GOT3 (cell line): ENCODE data around the gene TFDP1.

ENCODE experiments used
- DNase-seq: peaks from one replicate; lab custom pipeline; 2025; ENCODE audit warnings: mixed read lengths; lab: John Stamatoyannopoulos, UW

Gene TFDP1

DNA sequence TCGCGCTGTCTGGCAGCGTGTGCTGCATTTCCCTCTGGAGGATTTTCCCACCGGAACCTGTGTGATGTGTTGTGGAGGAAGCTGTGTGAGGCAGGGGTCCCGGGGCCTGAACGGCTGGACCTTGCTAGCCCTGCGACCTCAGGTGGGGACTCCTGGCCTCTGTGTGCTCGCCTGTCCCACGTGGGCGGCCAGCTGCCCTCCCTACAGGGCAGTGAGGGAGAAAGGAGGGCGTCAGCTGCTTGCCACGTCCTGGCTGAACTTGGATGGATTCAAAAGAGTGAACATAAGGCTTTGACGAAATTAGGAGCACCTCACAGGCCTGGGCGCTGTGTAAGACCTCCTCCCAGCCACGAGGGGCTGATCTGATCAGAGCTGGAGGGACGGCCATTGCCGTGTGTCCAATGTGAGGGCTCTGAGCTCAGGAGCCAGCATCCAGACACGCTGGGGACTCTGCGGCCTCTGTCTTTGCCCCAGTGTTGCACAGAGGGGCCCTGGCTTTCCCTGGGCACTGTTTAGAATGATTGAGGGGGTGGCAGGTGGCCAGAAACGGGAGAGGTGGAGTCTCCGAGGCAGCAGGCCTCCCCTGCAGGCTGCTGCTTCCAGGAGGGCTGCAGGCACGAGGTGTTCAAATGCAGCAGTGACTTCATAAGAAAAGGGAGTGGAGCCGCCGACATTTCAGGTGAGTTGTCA is 13.0 kb downstream of the TFDP1 start:
- DNase-seq, result no peak

- DNase-seq, result no peak
Measured at GRCh38 chr13:113598081-113598410, 13.5 kb downstream of the TFDP1 start.

GRCh38 chr13:113598481-113598880 is 13.9 kb downstream of the TFDP1 start:
- DNase-seq, result no peak

- no peak for DNase-seq
Measured at GRCh38 chr13:113599391-113599790, 14.8 kb downstream of the TFDP1 start.

DNA sequence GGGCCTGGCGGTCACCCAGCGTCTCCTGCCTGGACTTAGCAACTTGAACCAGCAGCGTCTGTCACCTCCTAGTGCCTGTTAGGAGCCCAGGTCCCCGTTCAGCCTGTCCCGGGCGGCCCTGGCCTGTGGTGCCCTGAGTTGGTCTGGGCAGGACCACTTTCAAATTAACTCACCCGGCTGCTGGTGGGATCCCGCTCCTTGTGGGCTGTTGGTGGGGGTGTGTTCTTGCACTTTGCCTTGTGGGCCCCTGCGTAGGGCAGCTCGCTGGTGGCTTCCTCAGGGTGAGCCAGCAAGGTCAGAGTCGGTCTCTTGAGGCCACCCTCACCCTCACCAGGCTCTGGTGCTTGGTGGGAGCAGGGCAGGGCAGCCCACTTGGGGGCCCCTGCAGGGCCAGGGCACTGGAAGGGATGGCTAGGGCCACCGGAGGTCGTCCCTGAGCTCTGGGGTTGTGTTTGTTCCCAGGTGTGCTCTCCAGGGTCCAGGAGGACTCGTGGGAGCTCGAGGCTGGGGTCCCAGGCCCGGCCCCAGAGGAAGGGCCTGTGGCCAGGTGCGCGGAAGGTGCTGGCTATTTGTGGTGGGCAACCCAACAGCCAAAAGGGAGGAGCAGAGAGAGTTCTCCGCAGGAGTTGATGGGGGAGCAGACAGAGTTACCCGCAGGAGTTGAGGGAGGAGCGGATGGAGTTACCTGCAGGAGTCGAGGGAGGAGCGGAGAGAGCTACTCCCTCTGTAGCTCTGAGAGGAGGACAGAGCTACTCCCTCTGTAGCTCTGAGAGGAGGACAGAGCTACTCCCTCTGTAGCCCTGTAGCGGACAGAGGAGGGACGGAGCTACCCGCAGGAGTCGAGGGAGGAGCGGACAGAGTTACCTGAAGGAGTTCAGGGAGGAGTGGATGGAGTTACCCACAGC is 16.9 kb downstream of the TFDP1 start:
- DNase-seq, result no peak

DNA sequence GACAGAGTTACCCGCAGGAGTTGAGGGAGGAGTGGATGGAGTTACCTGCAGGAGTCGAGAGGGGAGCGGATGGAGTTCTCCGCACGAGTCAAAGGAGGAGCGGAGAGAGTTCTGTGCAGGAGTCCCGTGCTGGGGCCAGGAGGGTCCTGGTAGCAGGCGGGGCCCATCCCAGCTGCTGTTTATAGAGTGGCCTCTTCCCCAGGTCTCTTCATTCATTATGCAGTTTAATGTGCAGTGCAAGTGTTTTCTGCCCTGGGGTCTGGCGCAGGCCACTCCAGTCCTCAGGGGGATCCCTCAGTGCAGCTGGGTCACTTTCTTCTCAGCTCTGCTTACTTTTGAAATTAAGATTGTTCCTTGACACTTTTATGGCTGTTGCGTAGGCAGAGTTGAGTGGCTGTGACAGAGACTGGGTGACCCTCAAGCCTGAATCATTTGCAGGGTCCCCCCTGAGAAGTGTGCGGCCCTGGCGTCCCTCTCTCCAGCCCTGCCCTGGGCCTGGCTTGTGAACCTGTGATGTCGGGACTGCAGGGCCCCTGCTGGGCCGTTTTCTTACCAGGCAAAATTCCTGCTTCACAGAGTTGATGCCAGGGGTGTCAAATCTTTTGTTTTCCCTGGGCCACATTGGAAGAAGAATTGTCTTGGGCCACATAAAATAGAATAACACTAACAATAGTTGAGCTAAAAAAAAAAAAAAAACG is 17.9 kb downstream of the TFDP1 start:
- DNase-seq, result no peak

DNA sequence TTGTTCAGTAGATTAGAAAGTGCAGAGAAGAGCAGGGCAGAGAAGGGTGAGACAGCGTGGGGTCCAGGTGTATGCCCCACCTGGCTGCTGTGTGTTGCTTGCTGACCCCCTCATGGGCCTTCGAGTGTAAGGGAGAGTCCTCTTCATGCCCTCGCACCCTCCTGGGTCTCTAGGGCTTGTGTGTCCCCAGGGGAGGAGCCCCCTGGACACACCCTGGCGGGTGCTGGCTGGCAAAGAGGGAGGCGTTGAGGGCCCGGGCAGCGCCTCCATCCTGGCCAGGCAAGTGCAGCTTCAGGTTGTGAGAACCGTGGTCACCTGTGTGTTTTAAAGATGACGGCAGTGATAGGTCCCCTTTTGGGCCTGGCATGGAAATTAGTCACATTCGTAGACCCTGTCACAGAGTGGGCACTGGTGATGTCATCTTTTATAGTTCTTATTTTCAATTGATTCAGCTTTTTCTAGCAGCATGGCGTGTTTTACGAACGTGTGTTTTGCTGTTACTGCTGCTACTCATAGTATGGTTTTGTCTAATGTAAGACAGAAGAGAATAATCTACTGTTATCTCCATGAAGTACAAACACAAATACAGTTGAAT is 18.7 kb downstream of the TFDP1 start:
- no peak for DNase-seq

GRCh38 chr13:113604186-113604585 is 19.6 kb downstream of the TFDP1 start:
- DNase-seq, result no peak

DNA sequence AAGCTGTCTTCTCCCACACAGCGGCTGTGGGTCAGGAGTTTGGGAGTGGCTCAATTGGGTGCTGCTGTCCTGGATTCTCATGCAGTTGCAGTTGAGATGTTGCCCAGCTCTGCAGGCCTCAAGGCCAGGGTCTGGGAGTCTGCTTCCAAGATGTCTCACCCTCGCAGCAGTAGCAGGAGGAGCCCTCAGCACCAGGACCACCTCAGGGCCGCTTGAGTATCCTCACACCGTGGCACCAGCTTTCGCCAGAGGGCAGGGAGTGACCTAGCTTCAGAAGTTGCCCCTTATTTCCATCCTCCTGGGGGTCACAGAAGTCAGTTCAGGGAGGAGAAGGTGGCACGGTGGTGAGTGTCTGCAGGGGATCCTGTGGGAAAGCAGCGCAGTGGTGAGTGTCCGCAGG is 20.9 kb downstream of the TFDP1 start:
- DNase-seq, result no peak

- no peak for DNase-seq
Measured at GRCh38 chr13:113605866-113606438, 21.4 kb downstream of the TFDP1 start.

DNA sequence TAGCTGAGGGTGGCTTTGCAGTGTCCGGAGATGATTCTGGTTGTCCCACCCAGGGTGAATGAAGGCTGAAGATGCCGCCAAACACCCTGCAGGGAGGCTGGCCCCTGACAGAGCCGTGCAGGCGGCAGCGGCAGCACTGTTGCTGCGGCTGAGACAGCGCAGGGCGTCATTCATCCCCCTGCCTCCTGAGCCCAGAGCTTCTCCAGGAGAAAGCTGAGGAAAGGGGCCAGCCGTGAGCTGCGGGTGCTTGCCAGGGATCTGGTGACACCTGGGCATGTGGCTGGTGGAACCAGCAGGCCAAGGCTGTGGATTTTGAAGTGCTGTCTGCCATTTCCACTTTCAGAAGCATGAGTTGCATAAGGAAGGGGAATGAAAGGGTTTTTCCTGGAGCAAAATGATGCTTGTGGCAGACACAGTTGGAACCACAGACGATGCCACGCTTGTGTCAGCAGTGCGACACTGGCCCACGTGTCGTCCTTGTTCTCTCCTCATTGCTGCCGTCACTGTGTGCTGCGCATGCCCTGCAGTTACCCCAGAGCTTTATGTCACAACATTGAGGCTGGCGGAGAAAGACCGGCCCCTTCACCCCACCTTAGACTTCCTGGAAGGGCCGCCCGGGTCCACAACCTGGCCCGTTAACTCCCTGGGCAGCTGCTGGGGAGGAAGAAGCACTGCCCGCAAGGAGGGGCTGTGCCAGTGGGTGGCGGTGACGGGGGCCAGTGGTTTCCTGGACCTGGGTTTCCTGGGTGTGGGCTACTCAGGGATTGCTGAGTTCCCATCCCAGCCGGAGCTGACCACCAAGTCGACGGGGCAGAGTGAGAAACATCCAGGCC is 22.7 kb downstream of the TFDP1 start:
- DNase-seq, result no peak

DNA sequence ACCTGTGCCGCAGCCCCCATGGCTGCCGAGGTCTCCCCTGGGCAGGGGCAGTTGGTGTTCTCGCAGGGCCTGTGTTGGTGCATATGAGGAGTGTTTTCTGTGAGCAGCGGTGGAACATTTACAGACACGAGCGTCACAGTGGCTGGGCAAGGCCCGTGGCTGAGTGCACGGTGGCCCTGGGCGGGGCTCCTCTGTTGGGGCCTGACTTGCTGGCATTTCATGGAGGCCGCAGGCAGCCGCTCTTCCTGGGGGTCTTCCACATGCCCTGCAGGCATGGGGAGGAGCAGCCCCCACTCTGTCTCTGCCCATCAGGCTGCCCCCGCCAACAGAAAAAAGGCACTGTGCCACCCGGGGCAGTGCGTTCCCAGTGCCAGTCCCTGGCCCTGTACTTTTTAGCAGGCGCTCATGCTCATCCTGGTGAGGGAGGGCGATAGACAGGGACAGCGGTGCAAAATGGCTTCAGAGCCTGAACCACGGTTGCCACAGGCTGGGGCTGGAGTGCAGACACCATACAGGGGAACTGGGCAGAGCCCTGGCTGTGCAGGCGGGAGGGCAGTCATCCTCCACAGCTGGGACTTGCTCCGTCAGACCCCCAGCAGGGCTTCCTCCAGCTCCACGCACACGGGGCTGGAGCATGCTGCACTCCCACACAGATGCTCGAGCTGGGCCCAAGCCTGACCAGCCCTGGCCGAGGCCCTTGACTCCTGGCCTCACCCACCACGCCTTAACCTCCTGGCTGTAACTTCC is 23.5 kb downstream of the TFDP1 start:
- DNase-seq, result no peak

- DNase-seq, result no peak
Measured at GRCh38 chr13:113608967-113609533, 24.5 kb downstream of the TFDP1 start.

GRCh38 chr13:113609616-113610015 is 25.1 kb downstream of the TFDP1 start:
- DNase-seq, result no peak

GRCh38 chr13:113610266-113610665 is 25.7 kb downstream of the TFDP1 start:
- no peak for DNase-seq

DNA sequence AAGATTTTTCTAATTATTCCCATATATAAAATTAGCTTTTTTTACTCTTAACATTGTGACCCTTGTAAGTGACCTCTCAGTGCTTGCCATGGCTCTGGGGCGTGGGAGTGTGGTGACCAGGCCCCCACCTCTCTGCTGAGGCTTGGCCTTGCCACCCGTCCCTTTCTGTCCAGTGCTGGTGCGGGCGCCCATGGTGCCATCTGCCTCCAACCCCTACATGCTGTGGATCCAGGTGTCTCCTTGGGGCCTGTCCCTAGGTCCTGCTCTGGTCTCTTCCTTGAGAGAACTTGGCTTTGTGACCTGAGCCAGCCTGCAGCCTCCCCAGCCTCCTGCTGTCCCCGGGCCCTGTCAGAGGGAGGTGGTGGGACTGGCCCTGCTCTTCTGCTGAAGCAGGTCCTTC is 27.4 kb downstream of the TFDP1 start:
- no peak for DNase-seq

DNA sequence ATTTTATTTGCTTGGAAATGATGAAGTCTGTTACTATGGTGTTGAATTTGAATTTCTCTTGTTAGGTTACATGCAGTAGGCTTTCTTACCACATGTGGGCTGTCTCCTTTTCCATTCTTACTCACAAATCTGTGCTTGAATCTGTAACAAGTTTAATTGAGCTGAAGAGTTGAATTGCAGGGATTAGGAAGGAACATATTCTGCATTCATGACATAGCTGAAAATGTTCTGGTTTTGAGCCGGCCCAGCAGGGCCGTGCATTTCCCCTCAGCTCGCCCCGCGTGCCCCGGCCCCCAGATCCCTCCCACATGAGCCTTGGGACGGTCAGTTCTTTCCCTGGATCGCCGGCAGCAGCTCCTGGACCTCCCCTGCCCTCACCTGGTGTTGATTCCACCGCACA is 28.1 kb downstream of the TFDP1 start:
- DNase-seq, result no peak

DNA sequence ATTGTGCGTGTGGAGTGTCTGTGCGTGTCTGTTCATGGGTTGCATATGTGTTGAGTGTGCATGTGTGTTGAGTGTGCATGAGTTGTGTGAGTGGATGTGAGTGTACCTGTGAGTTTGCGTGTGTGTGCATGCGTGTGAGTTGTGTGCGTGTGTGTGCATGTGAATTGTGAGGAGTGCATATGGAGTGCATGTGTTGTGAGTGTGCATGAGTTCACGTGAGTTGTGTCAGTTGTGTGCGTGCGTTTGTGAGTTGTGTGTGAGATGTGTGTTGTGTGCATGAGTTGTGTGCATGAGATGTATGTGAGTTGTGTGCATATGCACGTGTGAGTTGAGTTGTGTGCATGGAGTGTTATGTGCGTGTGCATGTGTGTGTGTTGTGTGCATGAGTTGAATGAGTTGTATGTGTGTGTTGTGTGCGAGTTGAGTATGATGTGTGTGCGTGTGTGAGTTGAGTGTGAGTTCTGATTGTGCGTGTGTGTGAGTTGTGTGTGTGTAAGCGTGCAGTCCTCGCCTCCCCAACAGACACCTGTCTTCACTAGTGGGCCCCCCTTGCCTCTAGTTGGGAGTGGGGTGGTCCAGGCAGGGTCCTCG is 29.3 kb downstream of the TFDP1 start:
- DNase-seq, result no peak

DNA sequence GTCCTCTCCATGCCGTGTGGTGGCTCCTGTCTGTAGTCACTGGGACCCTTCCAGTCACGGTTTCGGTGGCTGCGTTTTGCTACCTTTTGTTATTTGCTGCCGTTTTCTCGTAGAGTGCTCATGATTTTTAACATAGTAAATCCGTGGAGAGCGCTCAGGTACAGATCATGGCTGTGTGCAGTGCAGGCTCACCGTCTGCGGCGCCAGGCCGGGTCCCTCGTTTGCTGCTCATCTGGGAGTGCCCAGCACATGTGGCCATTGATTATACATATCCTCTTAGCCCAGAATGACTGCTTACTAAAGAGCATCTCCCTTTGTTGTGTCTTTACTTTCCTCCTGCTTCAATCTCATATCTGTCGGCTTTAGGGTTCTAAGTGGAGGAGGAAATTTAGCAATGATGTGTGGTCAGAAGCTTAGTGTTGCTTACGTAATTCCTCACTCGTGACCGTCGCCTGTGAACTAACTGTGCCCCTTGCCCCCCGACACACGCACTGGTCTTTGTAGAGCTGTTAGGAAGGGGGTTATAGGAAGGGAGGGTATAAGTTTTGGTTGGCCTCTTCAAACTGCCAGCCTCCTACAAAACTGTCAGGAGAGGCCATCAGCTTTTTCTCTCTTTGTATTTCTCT is 31.8 kb downstream of the TFDP1 start:
- no peak for DNase-seq
